GM21825 (cell line): ENCODE data around the gene FLYWCH2.

Experiments used
- ATAC-seq: cut with Tn5 transposase; IDR thresholded peaks from one replicate; pipeline ENCODE4 v1.9.1; 2021; ENCODE audit warnings: mild to moderate bottlenecking, moderate library complexity; ENCODE audit not compliant: unreplicated experiment

FLYWCH2 gene

DNA sequence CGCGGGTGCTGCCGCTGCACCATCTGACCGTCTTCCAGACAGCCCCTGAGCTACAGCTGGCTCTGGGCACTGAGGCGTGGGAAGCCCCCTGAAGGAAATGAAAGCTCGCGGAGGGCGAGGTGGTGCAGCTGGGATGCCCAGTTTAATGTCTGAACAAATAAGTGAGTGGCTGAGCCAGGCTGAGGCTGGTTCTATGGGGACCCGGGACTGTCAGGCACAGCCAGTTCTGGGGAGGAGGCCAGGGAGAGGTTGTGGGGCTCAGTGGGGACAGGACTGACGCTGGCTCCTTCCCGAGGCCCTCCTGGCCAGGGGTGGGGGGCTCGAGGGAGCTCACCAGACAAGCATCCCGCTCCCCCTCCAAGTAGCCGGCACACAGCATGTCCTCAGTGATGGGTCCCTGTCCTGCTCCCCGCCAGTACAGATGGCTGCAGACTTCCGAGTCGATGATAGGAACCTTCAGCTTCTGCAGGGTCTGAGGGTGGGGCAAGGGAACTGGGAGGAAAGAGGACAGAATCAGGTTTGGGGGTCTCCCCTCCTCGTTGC lies 29.4 kb upstream of the FLYWCH2 start:
- no peak for ATAC-seq

GRCh38 chr16:2854700-2855309 lies 28.2 kb upstream of the FLYWCH2 start:
- no peak for ATAC-seq

GRCh38 chr16:2855536-2855935 lies 27.5 kb upstream of the FLYWCH2 start:
- no peak for ATAC-seq

DNA sequence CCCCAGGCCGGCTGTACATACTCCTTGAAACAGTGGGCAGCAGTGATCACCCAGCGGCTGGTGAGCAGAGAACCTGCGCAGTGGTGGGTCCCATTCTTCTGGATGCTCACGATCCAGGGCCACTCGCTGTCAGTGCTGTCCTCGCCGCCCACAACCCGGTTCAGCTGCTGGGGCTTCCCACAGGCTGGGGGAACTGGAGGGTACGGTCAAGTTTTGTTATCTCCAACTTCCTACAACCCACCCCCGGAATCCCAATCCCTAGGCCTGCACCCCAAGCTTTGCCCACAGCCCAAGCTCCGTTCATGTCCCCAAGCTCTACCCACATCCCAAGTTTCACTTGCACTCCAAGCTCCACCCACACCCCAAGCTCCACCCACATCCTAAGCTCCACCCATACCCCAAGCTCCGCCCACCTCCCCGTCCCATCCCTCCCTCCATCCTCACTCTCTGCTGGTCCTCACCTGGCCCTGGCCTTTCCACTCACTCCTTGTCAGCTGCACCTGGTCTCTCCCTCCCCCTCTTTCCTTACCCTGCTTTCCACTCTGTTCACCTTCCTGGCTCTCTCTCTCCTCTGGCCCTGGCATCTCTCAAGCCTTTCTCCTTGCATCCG lies 26.8 kb upstream of the FLYWCH2 start:
- ATAC-seq: no peak

- no peak for ATAC-seq
These were observed 26.1 kb upstream of the FLYWCH2 start for GRCh38 chr16:2856686-2857450.

GRCh38 chr16:2857451-2858244 lies 25.4 kb upstream of the FLYWCH2 start, which contains the start of gene PRSS22:
Gene PRSS22, minus strand, starts transcription at chr16:2858170. Its CDS starts 66 bp downstream, at chr16:2858104.
- no peak for ATAC-seq

DNA sequence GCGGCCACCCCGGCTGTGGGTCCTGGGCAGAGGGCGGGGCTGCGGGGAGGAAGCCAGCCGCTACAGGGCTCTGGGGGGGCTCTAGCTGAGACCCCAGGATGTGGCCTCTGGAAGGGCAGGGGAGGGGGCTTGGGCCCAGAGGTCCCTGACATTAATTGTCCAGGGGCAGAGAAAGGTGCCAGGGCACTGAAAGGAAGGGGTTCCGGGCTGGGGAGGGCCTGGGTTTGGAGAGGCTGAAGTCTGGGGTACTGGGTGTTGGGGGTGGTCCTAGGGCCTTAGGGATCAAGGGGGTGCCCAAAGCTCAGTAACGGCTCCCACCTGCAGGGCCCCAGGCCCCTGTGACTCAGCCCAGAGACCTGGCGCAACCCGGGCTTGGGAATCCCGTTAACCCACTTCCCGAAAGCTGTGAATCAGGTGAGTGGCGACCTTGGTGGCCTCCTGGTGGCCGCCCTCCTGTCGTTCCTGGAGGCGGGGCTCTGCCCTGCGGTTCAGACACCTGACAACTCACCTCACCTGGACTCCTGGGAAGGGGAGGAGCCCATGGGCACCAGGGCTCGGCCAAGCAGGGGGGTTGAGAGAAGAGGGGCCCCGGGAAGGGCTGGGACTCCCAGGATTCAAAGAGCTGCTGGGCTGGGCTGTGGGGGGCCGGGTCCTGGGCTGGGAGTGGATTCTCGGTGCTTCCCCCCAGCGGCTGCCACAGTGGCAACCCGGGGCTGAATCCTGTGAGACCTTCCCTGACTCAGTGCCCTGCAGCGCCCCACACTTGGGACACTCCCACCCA lies 24.6 kb upstream of the FLYWCH2 start:
- ATAC-seq: no peak

DNA sequence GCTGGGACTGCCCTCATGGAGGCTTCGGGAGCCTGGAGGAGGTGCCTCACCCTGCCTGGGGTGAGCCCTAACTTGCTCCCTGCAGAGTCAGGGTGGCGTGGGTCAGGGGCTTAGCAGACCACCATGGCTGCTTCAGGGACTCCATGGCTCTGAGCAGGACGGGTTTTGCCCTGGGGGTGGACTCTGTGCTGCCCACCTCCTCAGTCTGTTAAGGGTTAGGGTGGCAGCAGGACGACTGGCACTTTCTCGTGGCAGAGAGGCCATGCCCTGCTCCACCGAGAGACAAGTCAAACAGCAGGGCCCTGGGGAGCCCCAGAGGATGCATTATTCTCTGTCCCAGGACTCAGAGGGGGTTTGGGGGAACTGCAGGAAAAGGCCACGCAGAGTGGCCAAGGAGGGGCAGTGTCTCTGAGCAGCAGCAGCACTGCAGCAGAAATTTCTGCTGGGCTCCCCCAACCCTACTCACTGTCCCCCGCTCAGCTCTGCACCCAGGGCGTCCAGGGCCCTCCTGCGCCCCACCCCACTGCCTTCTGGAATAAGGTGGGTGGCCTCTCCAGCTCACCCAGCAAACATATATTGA lies 23.2 kb upstream of the FLYWCH2 start:
- no peak for ATAC-seq

DNA sequence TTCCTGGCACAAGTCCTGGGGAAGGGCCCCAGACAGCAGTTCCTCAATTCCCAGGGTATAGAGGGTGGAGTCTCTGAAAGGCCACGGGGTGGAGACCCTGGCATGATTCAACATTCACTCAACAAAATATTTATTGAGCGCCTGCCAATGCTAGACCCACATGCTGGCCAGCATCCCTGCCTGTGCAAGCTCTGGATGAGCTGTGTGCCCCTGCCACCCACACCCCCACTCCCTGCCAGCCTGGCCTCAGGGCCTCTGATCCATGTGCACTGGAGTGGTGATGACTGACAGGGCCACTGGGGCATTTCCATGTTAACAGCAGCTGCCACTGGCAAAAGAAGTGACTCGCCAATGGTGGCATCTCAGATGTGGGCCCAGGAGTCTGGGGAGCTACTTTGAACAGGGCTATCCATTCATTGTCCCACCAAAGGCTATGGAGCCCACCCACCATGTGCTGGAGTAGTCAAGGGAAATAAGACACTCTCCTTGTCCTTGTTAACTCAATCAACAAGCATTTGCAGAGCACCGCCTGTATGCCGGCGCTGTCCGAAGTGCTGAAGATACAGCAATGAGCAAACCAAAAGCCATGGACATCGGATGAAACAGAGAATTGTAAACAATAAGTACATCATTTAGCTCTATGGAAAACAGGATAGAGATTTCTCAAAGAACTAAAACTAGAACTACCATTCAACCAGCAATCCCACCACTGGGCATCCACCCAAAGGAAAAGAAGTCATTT lies 22.0 kb upstream of the FLYWCH2 start:
- ATAC-seq: no peak

DNA sequence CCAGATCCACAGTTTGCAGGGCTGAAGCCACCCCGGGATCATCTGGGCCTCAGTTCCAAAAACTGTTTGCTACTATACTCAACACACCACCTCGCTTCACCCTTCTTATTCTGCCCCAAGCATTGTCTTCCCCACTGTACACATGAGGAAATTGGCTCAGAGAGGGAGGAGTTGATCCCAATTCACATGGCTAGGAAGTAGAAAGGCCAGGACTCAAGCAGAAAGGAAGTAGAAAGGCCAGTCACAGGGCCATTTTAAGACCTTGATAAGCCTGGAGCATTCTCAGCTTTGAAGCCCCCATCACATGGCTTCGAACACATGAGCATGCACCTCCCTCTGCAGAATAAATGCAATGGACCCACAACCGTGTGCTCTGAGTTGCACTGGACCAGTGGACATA lies 17.4 kb upstream of the FLYWCH2 start:
- ATAC-seq: no peak

DNA sequence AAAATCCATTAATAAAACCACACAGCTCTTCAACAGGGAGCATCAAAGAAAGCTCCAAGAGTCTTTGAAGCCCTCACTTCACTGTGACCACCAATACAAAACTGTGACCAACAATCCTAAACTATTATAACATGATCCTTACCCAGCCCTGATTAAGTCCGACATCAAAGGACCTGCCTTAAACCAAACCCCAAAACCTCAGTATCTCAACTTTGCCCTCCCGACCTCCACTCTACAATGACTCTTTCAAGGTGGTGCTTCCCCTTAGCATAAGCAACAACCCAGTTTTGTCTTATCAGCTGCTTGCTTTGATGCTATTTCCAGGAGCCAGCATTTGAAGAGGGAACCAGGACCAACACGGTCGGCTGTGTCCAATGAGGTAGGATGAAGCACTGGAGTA lies 16.6 kb upstream of the FLYWCH2 start:
- no peak for ATAC-seq

- ATAC-seq: no peak
These were observed 15.4 kb upstream of the FLYWCH2 start for GRCh38 chr16:2867661-2867986.

DNA sequence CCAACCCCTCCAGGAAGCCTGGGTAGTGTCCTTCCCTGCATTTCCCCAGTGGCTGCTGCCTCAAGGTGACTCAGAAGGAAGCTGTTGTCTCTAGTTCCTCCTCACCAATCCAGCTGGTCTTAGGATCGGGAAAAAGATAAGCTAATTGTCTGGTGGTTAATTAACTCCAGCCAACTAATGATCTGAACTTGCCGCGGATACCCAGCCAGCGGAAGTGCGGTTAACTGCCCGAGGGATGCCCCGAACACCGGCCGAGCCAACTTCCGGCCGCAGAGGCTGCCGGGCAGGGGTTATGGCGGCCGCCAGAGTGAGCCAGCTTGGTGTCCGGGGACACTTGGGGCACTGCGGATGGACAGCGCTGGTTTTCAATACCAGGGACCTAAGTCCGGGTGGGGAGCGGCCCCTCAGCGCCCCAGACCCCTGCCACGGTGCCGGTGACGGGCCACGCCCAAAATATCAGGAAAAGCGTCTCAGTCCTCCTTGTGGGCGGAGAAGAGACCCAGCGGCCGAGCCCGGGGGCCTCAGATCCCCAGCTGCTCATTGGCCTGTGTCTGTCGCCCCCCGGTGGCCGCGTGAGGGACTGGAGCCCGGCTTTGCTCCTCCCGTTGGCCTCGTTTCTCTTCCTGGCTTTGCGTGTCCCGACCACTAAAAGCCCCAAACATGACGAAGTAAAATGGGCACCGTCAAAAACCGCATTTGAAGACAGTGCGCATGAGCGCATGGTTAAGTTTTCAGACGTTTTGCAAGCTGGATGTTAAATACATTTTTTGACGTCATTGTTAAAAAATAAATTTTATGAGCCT lies 14.8 kb upstream of the FLYWCH2 start:
- peak; percentile 88 for ATAC-seq

DNA sequence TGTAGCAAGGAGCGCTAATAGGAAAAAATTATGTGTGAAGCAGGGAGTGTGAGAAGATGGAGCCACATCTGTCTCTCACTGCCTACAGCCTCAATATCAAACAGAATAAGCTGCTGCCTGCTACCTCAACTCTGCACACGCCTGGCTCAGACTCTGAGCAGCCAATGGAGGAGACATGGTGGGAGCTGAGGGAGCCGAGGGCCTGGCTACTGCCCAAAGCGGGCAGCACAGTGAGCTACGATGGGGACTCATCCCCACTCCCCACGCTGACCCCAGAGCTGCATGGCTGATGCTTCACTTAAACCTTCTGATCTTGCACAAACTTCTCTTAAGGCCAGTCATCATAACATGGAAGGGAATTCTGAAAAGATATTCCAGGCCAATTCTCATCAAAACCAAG lies 11.1 kb upstream of the FLYWCH2 start:
- ATAC-seq: no peak

DNA sequence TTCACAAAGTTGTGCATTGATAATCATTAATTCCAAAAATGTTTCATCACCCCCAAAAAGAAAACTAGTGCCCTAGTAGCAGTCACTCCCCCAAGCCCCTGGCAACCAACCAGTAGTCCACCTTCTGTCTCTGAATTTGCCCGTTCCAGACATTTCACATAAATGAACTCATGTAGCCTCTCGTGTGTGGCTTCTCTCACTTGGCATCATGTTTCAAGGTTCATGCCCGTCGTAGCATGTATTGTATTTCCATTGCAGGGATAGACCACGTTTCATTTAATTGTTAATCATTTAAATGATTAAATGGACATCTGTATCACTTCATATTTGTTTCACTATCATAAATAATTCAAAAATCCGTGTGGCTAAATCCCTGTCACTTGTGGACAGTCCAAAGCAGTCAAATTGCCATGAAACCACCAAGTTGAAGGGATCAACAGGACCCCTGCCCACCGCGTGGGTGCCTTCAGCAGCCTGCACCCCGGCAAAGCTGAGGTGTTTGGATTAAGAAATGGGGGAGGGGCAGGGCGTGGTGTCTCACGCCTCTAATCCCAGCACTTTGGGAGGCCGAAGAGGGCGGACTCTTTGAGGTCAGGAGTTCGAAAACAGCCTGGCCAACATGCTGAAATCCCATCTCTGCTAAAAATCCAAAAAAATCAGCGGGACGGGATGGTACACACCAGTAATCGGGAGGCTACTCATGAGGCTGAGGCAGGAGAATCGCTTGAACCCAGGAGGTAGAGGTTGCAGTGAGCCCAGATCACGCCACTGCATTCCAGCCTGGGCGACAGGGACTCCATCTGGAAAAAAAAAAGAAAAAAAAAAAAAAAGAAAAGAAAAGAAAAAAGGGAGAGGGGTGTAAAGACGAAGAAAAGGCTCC lies 8.7 kb upstream of the FLYWCH2 start:
- ATAC-seq: no peak

- peak; percentile 79 for ATAC-seq
These were observed 8.1 kb upstream of the FLYWCH2 start for GRCh38 chr16:2874912-2875362.

DNA sequence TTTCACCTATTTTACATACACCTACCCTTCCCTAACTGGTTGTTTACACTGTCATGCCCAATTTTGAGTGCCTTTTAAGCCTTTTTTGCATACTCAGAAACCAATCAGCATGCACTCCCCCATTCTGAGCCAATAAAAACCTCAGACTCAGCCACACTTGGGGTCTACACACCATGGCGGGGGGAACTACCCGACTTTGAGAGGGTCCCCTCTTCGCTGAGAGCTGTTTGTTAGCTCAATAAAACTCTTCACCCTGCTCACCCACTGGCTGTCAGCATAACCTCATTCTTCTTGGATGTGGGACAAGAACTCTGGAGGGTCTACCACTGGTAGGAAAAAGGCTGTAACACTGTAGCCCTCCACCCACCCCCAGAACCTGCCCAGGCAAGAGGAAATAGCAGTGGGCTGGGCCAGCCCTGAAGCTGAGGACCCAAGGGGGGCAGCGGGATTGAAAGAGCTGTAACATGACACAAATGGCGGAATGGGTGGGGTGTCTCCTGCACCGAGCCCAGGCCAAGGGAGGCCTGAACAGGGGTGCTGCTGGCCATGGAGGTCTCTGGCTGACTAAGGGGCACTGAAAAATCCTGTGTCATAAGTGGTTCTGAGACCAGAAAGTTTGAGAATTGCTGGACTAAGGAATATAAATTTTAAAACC lies 3.0 kb upstream of the FLYWCH2 start:
- ATAC-seq: no peak
